ENCODE data around the gene THBS1. TPM values are rescaled to one million over a fixed set of nuclear protein-coding genes. Genes with fewer than 3 reads are reported as not detected.

Gene THBS1
- total and polyA plus RNA-seq, 2 experiments from 2014 or later, result 82.9 to 220 TPM

- TF ChIP-seq EZH2 (IDR thresholded peaks at IDR 0.05; ENCODE audit: borderline replicate concordance) (no peak), EZH2phosphoT487 (IDR thresholded peaks at IDR 0.05; ENCODE audit: low read depth, severe bottlenecking, unreplicated experiment) (no peak)
- TF ChIP-seq, protein P1, sequence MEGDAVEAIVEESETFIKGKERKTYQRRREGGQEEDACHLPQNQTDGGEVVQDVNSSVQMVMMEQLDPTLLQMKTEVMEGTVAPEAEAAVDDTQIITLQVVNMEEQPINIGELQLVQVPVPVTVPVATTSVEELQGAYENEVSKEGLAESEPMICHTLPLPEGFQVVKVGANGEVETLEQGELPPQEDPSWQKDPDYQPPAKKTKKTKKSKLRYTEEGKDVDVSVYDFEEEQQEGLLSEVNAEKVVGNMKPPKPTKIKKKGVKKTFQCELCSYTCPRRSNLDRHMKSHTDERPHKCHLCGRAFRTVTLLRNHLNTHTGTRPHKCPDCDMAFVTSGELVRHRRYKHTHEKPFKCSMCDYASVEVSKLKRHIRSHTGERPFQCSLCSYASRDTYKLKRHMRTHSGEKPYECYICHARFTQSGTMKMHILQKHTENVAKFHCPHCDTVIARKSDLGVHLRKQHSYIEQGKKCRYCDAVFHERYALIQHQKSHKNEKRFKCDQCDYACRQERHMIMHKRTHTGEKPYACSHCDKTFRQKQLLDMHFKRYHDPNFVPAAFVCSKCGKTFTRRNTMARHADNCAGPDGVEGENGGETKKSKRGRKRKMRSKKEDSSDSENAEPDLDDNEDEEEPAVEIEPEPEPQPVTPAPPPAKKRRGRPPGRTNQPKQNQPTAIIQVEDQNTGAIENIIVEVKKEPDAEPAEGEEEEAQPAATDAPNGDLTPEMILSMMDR (IDR thresholded peaks at IDR 0.05; ENCODE audit: poor library complexity), result no peak
- Histone ChIP-seq H3K9me2 (replicated peaks; ENCODE audit: insufficient read depth) (no peaks in the 10 kb centered on the region), H3K4me1 (ENCODE audit: insufficient read depth) (peaks cover 4% of the 10 kb centered on the region), H4K20me1 (ENCODE audit: insufficient read depth, poor library complexity, severe bottlenecking) (no peaks in the 10 kb centered on the region), H3K27ac (no peak overlapping the region), H3K4me2 (no peak overlapping the region), H3K9me3 (ENCODE audit: low read depth) (no peaks in the 10 kb centered on the region), H3K36me3 (replicated peaks; ENCODE audit: insufficient read depth, low read depth) (no peaks in the 10 kb centered on the region), H3K79me2 (no peaks in the 10 kb centered on the region), H3K27me3 (no peaks in the 10 kb centered on the region), H2AFZ (no peak overlapping the region), H3K4me3 (no peak overlapping the region)
- WGBS (ENCODE audit: low lambda C conversion rate, missing lambda C conversion rate), result 88% methylated on average over 3 of the region's 3 CpGs
- no peak for DNase-seq (ENCODE audit: low spot score)
Measured at GRCh38 chr15:39538936-39539335, 41.9 kb upstream of the THBS1 start.

GRCh38 chr15:39539466-39539865, 41.4 kb upstream of the THBS1 start:
- H4K20me1 ChIP-seq (ENCODE audit: insufficient read depth, poor library complexity, severe bottlenecking), result no peaks in the 10 kb centered on the region
- no peak overlapping the region for H2AFZ ChIP-seq
- no peak overlapping the region for H3K4me2 ChIP-seq
- TF ChIP-seq EZH2 (IDR thresholded peaks at IDR 0.05; ENCODE audit: borderline replicate concordance) (no peak), EZH2phosphoT487 (IDR thresholded peaks at IDR 0.05; ENCODE audit: low read depth, severe bottlenecking, unreplicated experiment) (no peak)
- TF ChIP-seq, protein P1 (IDR thresholded peaks at IDR 0.05; ENCODE audit: poor library complexity), result no peak
- H3K9me3 ChIP-seq (ENCODE audit: low read depth), result no peaks in the 10 kb centered on the region
- WGBS (ENCODE audit: low lambda C conversion rate, missing lambda C conversion rate), result 100% methylated on average over 2 of the region's 2 CpGs
- no peaks in the 10 kb centered on the region for H3K9me2 ChIP-seq (replicated peaks; ENCODE audit: insufficient read depth)
- H3K27me3 ChIP-seq, result no peaks in the 10 kb centered on the region
- no peak for DNase-seq (ENCODE audit: low spot score)
- no peak overlapping the region for H3K27ac ChIP-seq
- no peaks in the 10 kb centered on the region for H3K36me3 ChIP-seq (replicated peaks; ENCODE audit: insufficient read depth, low read depth)
- H3K4me3 ChIP-seq, result no peak overlapping the region
- peaks cover 4% of the 10 kb centered on the region for H3K4me1 ChIP-seq (ENCODE audit: insufficient read depth)
- no peaks in the 10 kb centered on the region for H3K79me2 ChIP-seq

DNA sequence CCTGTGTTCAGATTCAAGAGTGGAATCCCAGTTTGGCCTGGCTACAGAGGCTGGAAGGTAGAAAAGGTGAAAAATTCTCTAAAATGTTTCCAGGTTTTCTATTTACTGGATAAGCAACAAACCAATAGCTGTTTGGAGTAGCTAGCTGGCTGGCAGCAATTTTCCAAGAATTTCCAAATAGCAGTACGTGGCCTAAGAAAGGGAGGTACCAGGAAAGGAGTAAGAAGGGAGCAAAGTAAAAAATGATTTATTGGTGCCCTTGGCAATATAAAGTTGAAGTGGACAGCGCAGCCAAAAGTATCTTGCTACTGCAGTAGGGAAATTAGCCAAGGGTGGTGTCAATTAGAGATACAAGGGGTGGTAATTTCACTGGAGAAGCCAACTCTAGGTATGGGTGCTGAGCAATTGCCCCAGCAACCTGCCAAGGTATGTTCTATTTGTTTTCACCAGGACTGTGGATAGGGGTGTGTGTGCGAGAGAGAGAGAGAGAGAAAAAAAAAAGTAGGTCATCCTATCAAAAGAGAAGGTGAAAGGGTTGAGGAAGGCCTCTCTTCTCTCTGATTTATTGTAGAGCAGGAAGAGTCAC, 40.8 kb upstream of the THBS1 start:
- Histone ChIP-seq H4K20me1 (ENCODE audit: insufficient read depth, poor library complexity, severe bottlenecking) (no peaks in the 10 kb centered on the region), H3K36me3 (replicated peaks; ENCODE audit: insufficient read depth, low read depth) (no peaks in the 10 kb centered on the region), H3K4me2 (no peak overlapping the region), H2AFZ (no peak overlapping the region), H3K27ac (no peak overlapping the region), H3K27me3 (no peaks in the 10 kb centered on the region), H3K4me3 (no peak overlapping the region), H3K9me2 (replicated peaks; ENCODE audit: insufficient read depth) (no peaks in the 10 kb centered on the region), H3K79me2 (no peaks in the 10 kb centered on the region), H3K4me1 (ENCODE audit: insufficient read depth) (peaks cover 4% of the 10 kb centered on the region), H3K9me3 (ENCODE audit: low read depth) (peaks cover under 1% of the 10 kb centered on the region)
- no peak for DNase-seq (ENCODE audit: low spot score)
- WGBS (ENCODE audit: low lambda C conversion rate, missing lambda C conversion rate), result 92% methylated on average over 3 of the region's 3 CpGs
- TF ChIP-seq, protein P1 (IDR thresholded peaks at IDR 0.05; ENCODE audit: poor library complexity), result no peak
- TF ChIP-seq EZH2 (IDR thresholded peaks at IDR 0.05; ENCODE audit: borderline replicate concordance), result no peak
- no peak for TF ChIP-seq EZH2phosphoT487 (IDR thresholded peaks at IDR 0.05; ENCODE audit: low read depth, severe bottlenecking, unreplicated experiment)
